ENCODE data around the gene IKBIP.
A peak's percentile ranks its signal among the peaks of the same experiment; 100 is the strongest.
"Not testable (repeated sequence)": the region's sequence is repeated elsewhere in the genome, so short reads cannot be mapped to it uniquely, and the experiment has no call there.

The IKBIP gene, protein sequence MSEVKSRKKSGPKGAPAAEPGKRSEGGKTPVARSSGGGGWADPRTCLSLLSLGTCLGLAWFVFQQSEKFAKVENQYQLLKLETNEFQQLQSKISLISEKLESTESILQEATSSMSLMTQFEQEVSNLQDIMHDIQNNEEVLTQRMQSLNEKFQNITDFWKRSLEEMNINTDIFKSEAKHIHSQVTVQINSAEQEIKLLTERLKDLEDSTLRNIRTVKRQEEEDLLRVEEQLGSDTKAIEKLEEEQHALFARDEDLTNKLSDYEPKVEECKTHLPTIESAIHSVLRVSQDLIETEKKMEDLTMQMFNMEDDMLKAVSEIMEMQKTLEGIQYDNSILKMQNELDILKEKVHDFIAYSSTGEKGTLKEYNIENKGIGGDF

DNA sequence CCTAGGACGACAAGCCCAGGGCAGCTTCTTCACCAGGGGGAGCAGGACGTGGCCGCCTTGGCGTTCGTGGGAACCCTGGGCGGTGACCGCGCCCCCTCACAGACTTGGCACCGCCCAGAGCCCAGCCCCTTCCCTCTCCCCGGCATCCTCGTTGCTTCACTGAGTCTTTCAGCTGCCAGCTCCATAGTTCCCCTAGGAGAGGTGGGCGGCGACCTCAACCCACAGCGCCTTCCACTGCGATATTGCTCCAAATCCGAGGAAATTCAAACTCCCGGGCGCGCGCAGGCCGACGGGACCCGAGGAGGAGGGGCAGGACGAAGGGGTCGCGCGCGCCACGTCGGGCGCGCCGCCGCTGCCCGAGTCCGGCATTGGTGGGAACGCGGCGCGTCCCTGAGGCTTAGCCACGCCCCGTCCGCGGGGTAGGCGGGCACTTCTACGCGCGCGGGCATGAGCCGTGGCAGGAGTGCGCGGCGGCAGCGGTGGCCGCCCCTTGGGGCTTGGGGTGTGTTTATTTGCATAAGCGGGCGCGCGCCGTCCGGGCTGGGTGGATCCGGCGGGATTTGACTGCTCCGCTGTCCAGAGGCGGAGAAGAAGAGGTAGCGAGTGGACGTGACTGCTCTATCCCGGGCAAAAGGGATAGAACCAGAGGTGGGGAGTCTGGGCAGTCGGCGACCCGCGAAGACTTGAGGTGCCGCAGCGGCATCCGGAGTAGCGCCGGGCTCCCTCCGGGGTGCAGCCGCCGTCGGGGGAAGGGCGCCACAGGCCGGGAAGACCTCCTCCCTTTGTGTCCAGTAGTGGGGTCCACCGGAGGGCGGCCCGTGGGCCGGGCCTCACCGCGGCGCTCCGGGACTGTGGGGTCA lies at the start of gene IKBIP, which contains the start of gene APAF1:
IKBIP (minus strand) TSS at position 77 of the 860 bp plus-strand sequence. CDS start 87 bp downstream, outside the sequence.
APAF1 (plus strand) TSS at position 579 of the 860 bp plus-strand sequence. CDS start 3,070 bp downstream, outside the sequence.
- DNase-seq, result peak; percentile 98

DNA sequence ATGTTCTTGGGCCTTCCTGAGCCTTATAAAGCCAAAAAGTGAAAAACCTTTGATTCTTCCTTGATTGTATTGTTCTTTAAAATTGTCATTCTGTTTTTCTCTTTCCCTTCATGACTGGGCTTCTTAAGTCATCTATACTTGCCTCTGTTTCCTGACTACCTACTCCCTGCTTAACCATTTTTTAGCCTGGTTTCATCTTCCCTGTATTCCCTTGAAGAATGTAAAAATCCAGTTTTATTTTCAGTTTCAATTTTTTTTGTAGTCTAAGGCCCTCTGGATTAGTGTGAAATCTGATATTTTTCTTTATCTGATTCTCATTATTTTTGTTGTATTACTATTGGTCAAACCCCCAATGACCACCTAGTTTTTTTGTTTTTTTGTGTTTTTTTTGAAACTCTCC lies 46.8 kb upstream of the IKBIP start:
- DNase-seq, result no peak

DNA sequence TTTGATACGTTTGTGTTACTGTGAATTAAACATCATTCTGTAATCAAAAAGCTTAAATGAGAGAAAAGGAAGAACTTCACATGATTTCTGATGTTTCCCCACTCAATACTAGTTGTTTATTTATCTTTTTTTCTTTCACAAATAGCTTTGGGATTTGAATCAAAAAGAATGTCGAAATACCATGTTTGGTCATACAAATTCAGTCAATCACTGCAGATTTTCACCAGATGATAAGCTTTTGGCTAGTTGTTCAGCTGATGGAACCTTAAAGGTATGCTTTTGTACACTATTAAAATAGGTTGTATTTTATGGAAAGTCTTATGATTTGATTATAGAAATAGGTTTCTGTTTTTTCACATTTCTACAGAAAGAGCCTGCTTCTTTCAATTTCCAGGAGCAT lies 42.0 kb upstream of the IKBIP start:
- DNase-seq, result no peak

DNA sequence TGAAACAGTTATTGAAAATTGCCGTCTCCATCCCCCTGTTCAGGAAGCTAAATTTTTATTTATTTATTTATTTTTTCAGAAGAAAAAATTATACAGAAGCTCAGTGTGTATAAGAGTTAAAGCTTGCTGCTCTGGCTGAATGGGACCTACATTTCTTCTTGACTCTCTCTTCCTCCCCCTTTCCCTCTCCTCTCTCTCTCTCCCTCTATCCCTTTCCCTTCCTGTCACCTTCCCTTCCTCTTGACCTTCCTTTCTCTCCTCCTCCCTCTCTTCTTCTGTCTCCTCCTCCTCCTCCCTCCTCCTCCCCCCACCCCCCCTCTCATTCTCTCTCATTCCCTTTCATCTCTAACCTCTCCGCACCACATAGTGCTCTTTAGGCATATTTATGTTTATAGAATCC lies 39.6 kb upstream of the IKBIP start:
- DNase-seq, result no peak

DNA sequence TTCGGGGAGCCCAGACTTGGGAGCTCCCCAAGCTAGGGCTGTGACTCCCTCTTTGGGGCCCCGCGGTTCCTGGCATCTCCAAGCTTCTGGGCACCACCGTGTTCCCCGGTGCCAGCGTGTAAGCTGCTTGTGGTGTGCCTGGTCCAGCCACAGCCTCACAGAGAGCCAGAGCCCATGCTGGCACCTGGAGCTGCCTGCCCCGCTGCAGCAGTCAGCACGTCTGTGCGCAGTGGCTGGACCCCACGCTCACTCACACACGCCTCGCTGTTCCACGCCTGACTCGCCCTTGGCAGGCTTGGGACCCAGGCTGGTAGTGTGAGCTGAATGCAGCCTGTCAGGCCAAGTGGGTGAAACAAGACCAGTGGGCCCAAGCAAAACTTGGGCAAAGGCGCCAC lies 35.0 kb upstream of the IKBIP start:
- DNase-seq, result no peak

DNA sequence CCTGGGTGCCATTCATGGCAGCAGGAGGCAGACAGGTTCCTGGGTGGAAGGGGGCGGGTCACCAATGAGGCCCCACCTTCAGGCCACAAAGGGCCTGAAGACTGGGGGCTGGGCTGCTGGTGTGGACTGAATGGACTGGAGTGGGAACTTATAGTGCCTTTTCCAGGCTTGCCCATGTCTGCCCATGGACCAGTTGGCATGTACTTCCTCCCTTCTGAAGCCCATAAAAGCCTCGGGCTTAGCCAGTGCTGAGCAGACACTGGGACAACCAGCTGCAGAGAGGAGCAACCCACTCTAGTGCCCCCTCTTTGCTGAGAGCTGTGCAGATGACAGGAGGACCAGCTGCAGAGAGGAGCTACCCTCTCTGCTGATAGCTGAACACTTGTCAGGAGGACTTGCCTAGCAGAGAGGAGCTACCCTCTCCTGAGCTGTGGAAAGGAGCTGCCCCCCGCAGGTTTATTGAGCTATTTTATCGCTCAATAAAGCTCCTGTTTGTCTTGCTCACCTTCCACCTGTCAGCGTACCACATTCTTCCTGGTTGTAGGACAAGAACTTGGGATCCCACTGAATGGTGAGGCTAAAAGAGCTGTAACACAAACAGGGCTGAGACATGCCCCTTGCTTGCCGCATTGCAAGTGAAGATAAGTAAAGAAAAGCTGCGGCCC lies 34.5 kb upstream of the IKBIP start:
- DNase-seq, result no peak

DNA sequence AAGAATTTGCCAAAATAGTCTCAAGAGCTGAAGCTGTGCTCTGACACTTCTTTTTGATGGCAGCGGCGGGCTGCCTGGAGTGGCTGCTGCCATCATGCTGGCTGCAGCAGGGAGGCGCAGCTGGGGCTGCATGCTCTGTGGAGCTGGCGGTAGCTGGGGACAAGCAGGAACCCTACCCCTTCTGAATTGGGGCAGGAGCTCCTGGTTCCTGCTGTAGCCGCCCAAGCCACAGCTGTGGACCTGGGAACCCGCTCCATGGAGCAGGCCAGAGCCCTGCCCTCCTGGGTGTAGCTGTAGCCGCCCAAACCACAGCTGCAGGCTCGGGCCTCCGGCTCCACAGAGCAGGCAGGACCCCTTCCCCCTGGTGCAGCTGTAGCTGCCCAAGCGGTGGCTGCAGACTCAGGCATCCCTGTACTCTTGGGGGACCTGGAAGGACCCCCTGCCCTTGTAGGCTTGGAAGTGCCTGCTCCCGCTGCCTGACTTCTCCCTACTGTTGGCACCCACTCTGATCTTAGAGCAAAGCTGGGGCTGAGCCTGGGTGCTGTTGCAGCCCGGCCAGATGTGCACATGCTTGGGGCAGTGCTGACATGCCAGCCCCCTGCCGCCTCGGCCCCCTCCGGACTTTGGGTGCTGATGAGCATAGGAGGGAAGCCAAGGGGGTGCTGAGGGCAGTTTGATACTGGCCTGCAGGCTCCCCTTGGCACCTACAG lies 33.8 kb upstream of the IKBIP start:
- no peak for DNase-seq

DNA sequence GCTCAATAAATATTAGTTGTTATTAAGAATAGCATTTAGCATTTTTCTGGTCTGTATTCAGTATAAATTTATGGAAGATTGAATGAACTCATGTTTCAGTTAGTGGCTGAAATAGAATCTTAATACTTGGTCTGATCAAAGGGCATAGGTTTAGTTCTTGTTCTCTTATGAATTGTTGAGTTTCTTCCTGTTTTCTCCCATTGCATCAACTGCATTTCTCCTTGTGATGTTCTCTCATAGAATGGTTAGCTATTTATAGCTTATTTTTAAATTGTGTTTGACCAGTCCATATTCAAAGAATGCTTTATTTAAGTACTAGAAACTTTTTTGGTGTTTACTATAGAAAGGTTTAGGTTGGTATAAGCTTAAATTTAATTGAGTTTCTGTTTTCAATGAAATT lies 30.3 kb upstream of the IKBIP start:
- no peak for DNase-seq

DNA sequence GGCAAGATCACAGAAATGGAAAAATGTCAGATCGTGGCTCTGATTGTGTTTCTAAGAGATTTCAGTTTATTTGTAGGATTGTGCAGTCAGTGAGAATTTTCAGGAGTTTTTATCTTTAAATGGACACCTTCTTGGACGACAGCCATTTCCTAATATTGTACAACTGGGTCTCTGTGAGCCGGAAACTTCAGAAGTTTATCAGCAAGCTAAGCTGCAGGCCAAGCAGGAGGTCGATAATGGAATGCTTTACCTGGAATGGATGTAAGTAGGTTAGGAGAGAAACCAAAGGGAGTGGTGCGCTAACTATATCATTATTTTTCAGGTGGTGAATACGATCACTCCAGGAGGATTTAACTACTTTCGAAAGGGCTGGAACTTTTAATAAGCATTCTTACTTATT lies 26.9 kb upstream of the IKBIP start:
- no peak for DNase-seq

DNA sequence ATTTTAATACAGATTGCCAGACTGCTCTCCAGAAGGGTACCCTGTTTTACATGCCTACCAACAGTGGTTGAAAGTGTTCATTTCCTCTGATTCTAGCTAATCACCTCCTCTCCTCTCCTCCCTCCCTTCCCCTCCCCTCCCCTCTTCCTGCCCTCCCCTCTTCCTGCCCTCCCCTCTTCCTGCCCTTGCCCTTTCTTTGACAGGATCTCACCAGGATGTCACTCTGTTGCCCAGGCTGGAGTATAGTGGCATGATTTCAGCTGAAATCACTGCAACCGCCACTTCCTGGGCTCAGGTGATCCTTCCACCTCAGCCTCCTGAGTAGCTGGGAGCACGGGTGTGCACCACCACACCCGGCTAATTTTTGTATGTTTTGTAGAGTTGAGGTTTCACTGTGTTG lies 25.2 kb upstream of the IKBIP start:
- DNase-seq, result no peak

DNA sequence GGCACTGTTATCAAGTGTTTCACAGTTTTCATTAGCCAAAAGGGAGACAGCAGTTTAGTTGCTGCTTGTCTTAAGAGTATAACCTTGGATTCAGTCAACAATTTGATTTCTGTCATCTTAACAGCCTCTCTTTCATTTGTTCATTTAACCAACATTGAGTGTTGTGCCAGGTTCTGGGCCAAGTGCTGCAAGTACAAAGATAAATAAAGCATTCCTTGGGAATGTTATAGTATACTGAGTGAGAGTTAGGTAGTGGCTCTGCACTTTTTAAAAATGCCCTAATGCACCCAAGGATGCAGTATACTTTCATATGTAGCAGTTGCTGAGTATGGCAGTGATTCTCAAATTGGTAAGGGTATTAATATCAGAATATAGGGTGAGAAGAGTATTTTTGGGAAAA lies 15.9 kb upstream of the IKBIP start:
- no peak for DNase-seq

DNA sequence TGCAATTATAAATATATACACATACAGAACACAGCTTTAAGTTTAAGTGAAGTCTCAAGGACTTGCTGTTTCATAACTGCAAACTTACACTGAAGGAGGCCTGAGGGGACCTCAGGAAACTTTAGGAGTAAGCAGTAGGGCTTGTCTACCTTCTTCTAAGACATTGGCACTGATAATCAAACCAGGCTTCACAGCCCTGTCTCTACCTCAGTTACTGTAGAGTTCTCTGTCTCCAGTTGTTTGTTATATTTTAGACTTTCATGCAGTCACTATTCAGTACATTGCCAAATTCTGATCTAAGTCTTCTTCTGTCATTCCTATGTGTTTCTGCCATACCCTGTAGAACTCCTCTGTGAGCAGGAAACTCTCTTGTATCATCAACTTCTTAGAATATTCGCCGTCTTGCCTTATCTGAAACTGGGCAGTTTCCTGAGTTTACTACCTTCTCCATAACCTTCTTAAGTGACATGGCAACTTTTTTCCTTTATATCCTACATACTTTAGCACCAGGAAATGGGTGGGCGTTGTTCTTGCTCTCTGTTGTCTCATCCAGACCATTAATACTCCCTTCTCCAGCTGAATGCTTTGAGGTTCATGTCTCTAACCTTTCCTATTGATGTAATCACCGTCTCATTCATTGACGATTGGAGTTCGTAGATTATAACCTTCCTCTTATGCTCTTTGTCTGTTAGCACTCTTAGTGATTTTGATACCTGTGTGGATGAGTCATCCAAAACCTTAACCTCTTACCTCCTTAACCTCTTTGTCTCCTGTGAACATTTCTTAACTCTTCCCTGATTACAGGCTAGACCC lies 11.9 kb upstream of the IKBIP start:
- no peak for DNase-seq

DNA sequence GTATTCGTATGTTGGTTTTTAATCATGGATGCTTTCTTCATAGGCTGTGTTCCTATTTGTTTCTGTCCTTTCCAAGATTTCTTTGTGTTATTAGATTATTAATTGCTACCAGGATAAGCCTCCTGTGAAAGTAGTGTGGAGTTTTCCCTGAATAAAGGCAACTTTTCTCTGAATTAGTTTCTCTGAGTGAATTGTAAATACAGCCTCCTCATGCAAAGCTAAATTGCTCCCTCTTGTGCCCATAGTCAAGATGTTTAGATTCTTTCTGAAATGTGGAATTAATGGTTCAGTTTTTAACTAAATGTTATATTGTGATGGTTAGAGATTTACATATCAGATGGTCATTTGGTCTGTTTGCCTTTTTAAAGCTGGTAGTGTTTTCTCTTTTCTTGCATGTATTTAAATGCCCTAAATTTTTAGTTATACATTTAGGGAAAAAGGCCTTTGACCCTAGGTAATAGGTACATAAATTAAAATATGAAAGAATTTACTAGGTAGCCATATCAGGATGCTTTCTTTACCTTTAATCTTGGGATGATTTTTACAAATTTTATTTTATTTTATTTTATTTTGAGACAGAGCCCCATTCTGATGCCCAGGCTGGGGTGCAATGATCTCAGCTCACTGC lies 9.4 kb upstream of the IKBIP start:
- DNase-seq, result no peak

DNA sequence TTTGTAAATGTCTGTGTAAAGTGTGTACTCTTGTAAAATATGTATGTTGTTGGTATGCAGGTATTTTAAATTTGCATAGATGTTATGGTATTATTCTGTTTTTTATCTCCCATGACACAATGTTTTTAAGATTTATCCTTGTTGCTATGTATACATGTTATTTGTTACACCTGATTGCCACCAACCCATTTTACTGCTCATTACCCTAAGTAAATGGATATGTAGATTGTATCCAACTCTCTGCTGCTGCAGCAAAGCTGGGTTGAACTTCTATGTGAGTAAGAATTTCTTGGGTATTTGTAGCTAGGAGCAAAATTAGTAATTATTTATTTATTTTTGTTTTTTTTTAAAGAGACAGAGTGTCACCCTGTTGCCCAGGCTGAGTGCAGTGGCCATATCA lies 6.7 kb upstream of the IKBIP start:
- no peak for DNase-seq

DNA sequence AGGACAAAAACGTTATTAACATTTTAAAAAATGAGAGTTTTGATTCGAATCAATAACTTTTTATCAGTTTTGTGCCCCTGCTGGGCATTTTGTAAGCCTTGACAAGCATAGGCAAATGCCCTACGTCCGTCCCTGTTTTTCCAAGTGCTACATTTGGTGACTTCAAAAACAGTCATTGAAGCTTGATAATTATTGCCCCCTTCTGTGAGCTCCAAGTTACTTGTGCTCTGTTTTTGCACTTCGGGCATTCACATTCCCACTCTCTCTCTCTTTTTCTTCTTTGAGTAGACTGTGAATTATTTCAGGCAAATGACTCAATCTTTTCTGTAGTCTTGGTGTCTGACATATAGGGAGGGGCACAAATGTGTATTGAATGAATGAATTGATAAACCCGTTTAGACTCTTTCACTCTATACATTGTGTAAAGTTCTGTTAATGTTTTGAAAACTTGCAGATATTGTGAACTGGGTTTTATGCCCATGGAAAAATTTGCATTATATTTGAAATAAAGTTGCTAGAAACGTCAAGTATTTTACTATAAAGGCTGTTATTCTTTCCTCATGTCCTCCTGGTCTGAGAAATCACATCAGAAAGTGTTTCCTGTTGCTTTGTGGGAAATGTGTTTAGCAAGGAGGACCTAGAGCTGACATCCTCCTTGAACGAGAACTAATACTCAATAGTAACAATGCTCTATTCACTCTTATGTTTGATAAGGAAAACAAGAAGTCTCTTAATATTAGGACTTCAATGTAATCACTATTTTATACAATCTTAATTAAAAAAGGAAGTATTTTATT lies 1.9 kb upstream of the IKBIP start:
- DNase-seq, result no peak

DNA sequence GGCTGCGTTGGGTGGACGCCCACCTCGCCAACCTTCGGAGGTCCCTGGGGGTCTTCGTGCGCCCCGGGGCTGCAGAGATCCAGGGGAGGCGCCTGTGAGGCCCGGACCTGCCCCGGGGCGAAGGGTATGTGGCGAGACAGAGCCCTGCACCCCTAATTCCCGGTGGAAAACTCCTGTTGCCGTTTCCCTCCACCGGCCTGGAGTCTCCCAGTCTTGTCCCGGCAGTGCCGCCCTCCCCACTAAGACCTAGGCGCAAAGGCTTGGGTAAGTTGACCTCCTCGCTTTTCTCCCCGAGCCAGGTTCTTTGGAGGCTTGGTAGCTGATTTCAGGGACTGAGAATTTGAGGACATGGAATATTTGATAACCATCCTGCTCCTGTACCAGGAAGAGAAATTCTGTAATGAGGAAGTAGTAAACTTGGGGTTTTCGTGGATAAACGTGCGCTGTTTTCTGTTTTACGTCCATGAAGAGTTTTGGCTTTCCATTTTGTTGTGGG lies 1.0 kb upstream of the IKBIP start:
- no peak for DNase-seq

DNA sequence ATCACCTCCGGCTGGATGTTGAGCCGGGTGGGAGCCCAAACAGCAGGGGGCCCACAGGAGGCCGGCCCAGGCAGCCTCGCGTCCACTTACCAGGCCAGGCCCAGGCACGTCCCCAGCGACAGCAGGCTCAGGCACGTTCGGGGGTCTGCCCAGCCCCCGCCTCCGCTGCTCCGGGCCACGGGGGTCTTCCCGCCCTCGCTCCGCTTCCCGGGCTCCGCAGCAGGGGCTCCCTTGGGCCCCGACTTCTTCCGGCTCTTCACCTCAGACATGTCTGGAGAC lies 216 bp downstream of the IKBIP start:
- no peak for DNase-seq

DNA sequence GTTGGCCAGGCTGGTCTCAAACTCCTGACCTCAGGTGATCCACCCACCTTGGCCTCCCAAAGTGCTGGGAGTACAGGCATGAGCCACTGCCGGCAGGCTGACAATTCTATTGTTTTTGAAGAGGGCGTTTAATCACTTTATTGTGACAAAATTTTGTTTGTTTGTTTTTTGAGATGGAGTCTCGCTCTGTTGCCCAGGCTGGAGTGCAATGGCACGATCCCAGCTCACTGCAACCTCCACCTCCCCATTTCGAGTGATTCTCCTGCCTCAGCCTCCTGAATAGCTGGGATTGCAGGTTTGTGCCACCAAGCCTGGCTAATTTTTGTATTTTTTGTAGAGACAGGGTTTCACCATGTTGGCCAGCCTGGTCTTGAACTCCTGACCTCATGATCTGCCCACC lies 1.8 kb downstream of the IKBIP start:
- not testable (repeated sequence) for DNase-seq

DNA sequence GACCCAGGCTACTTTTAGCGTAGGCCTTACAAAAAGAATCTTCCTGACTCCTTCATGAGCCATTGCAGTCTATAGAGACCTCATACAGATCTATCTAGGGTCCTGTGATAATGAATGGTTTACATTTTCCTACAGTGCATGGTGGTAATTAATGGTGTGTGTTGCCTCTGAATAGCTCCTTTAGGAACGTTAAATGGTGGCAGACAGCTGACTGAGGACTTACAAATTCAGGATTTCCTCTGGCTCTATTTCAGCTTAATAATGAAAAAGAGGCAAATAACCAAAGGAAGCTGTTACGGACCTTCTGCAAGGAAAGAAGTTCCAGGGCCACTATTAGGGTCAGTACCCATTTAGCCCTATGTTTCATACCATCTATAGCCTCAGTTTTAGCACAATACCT lies 5.1 kb downstream of the IKBIP start:
- DNase-seq, result no peak

DNA sequence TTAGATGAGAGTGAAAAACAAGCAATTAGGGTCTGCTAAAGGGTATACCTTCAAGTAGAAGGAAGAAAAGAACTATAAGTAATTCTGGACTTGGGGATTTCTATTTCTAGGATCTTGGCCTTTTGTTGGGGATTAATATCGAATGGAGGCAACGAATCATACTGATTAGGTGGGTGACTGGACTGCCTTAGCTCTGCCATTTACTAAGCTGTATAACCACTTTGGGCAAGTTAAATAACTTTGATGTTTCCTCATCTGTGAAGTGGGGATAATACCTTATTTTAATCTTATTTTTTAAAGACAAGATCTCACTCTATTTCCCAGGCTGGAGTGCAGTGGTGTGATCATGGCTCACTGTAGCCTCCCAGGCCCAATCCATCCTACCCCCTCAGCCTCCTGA lies 6.6 kb downstream of the IKBIP start:
- DNase-seq, result no peak

DNA sequence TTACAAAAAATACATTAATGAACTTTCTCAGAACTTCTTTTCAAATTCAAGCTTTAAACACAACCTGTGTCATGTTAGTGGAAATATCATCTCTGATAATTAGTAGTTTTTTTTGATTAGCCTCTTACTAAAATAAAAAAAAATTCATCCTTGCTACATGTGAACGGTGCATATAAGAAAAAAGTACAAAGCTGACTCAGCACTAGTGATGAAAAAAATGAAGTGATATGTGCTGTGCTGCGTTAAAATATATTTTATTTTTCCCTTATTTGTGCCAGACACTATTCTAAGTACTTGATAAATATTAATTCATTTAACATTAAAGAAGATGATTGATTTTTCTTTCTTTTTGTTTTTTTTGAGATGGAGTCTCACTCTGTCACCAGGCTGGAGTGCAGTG lies 7.5 kb downstream of the IKBIP start:
- no peak for DNase-seq
